HG03175 (cell line): ENCODE data around the gene RCAN2.

Experiments
- ATAC-seq: cut with Tn5 transposase; IDR thresholded peaks from one replicate; pipeline ENCODE4 v1.9.1; 2021; ENCODE audit warnings: mild to moderate bottlenecking, moderate library complexity; ENCODE audit not compliant: unreplicated experiment

Gene RCAN2

DNA sequence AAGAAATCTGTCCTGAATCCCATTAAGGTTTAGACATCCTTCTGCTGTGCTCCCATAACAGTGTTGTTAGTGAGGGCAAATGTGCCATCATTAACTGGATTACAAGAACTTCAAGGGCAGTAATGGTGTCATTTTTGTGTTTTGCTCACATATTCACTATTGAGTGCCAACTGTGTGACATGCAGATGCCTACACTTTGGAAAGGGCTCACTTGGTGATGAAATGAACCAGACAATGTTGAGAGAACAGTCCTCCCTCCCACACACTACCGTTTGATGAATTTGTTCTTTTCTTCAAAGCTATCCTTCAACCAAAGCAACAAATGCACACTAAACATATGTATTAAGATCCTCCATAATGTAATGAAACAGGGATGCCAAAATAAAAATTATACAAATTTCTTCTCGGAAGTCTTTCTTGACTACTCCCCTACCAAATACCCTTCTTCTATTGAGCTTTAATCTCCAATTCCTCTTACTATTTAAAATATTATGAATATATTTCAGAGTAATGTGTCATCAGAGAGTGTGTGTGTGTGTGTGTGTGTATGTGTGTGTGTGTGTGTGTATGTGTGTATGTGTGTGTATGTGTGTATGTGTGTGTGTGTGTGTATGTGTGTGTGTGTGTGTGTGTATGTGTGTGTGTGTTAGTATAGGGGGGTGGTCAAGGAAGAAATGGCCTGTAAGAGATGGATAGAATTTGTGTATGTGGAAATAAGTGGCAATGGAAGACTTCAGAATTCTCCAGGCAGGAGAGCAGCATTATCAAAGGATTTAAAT, 228.1 kb downstream of the RCAN2 start:
- no peak for ATAC-seq

DNA sequence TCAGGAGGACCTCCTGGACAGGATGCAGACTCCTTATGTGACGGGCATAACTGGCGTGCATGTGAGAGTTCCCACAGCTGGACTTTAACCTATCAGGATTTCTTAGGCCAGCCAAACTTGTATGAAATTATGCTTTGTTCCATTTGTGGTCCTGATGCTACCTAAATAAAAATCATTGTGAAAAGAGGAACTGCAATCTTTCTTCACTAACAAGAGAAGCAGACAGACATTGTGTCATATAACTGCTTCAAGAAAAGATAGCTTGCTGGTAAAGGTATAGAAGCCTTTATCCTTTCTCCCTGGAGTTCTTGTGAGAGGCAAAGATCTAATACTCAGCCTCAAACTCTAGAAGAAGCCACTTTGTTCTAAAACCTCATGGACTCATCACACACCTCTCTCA, 233.0 kb downstream of the RCAN2 start:
- no peak for ATAC-seq

DNA sequence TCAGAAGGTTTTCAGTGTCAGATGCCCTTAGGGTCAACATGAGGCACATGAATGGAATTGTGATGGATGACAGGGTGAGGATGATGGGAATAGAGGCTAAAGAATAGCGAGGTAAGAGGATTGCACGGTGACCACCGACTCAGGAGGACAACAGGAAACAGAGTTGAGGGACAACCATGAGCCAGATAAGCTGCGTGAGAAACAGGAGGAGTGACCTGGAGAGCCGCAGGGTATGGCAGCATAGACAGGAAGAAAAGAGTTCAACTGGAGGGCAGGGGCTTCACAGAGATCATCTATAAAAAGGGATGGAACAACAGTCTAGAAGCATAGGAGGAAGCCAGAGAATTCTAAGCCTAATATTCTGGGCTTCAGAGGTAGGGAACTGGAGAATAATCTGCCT, 235.7 kb downstream of the RCAN2 start:
- ATAC-seq, result no peak

DNA sequence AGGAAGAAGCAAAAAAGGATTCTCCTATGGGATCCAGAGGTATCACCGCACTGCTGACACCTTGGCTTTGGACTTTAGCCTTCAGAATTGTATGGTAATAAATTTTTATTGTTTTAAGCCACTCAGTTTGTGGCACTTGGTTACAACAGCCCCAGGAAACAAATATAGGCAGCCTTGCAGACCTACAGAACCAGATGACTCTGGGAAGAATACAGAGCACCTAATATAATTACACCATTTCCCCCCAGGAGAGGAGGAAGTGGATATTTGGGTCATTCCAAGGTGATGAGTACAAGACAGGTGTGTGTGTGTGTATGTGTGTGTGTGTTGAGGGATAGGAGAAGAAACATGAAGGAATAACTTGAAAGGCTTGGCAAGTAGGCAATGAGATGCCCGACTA, 236.3 kb downstream of the RCAN2 start:
- no peak for ATAC-seq

DNA sequence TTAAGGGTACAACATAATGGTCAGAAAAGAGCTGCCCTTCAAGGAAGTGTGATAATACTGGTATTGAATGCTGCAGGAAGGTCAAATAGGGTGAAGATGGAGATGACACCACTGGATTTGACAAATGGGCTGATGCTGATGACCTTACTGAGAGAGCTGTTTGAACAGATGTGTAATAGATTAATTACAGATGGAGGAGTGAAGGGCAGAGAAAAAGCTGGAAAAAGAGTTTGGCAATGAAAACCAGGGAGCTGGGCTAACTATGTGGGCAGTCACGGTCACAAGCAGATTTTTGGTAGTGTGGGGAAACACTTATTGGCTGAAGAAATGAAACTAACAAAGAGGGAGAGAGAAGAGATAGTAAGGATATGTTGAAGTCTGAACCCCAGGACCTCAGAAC, 236.9 kb downstream of the RCAN2 start:
- no peak for ATAC-seq

DNA sequence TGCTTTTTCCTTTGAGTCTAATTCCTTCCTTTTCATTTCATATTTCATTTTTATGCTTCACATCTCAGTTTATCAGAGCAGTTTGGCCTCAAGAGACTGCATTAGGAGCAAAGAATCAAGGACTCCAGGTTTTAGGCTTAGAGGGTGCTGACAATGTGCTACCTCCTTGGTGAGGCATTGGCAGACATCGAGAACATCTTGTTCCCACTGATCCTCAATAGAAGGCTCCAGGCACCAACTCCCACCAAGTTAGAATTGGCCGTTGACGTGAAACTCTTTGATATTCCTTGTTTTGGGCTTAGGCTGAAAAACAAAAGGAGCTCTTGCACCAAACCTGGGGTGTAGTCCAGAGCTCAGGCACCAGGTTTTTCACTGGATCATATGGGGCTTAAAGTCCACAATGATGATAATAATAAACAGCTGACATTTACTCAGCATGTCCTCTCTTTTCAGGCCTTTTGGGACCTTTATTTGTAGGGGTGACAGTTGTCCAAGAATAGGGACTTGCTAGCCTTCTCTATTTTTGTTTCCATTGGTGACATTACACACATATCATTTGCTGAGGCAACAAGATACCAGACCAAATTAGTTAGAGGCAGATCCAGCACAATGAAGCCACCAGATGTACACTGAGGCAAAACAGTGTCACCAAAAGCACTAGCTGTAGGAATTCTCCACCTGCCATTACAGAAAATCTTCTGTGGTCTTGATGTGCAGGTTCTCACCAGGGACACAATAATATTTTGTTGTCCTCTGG, 239.5 kb downstream of the RCAN2 start:
- no peak for ATAC-seq

DNA sequence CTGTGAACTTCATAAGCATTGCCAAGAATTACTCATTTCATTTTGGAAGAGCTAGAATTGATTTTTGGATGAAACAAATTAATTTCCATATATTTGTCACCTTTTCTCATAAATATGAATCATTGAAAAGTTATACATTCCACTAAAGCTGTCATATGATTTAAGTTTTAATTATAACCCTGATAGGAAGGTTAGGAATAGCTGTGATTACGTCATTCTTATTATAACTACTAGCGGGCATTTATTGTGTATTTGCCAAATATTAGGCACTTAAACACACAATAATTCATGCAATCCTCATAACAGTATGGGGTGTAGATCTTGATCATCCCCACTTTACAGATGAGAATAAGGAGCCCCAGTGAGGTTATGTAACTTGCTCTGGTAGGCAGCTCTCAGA, 243.1 kb downstream of the RCAN2 start:
- ATAC-seq, result no peak

DNA sequence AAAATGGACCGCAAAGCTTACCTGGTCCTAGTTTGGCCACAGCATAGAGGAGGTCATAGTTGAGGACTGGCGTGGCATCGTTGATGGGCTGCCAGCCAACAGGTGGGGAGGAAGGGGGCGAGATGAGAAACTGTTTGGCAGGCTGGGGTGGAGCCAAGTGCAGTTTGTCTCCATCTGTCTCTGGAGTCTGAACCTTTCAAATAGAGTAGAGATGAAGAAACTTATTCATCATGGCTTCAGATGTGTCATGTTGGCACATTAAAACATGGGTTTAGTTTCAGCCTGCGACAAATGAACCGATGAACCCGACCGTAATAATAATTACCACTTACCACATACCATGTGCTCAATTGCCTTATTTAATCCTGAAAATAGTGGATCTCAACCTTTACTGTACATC, 244.5 kb downstream of the RCAN2 start:
- ATAC-seq, result no peak

DNA sequence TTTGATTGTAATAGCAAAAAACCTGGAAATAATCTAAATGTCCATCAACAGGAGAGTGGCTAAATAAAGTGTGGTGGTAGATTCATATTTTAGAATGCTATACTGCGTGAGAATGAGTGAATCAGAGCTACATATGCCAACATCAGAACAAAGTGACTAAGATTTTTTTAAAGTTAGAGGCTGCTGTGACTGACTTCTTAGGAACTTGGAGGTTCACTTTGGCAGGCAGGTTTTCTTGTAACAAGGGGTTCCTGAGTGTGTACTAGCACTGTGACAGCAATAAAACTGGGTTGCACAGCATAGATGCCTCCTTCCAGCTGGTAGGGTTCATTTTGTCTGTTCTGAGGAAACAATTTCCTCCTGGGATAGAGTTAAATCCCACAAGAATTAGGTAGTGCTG, 245.2 kb downstream of the RCAN2 start:
- no peak for ATAC-seq

DNA sequence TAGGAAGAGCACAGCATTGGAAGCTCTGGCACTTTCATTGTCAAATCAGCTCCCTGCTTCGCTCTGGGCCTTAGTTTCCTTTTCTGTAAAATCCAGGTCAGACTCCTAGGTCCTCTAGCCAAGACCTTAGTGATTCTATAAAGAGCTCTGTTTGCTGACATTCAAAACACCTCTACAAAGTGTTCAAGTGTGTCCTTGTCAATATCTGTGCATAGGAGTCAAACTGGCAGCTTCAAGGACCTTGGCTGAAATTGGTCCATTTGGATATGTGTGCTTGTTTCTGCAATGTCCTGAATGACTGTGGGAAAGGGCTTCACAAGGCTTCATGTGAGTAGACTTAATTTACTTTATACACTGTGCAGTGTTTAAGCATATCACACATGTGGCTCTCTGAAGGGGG, 246.6 kb downstream of the RCAN2 start:
- no peak for ATAC-seq

DNA sequence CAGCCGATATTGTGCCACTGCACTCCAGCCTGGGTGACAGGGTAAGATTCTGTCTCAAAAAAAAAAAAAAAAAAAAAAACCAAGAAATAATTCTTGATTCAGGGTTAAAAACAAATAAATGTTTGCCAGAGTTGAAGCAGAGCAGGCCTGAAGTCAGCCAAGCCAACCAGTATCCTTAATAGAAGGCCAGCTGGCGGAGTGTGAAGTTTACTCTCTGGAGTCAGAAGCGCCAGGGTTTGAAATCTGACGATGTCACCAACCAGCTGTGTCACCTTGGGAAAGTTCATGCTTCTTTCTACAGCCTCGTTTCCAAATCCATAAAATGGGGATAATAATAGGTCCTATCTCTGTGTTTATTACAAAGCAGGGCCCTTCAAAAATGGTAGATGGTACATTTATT, 247.5 kb downstream of the RCAN2 start:
- no peak for ATAC-seq

DNA sequence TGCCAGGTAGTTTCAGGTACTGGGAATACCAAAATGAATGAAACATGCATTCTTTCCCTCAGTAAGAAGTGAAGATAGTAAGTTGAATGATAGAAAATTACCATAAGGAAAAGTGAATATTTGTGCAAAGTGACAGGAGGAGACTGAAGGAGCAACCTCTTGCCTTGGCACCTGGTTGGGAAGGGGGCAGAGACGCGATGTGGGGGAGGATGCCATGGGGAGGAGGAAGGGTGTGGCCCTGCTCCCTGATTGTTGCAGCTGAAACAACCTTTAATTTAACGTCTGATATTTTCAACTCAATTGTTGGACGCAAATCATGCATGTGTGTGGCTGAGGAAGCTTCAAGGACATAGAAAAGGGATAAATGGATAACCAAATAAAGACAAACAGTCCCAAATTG, 248.3 kb downstream of the RCAN2 start:
- ATAC-seq, result no peak

DNA sequence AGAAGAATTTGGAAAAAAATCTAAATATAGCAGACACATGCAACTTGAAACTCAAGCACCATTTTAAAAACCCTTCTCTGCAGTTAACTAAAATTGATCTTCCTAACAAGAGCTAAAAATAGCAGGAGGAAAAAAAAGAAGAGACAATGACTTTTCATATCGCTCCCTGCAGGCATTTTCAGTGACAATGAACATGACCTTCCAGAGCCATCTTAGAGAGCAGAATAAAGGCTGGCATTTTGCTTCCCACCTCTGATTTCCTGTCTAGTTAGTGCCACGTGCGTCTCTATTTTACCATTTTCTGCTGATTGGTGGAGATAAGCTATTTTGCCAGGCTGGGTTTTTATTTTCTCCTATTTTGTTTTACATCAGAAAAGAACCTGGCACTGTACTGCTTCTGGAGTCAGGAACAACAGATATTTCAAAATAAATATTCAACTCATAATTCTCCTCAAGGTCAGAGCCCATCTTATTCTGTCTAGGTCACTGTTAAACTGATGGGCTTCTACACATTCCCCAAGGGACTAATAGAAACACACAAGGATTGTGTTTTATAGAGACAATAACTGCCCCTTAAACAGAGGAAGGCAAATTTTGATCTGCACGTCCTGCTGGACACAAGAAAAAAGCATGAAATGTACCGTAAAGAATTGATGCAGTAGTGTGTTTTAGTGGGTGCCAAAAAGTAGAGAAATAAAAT, 250.2 kb downstream of the RCAN2 start:
- ATAC-seq, result no peak

DNA sequence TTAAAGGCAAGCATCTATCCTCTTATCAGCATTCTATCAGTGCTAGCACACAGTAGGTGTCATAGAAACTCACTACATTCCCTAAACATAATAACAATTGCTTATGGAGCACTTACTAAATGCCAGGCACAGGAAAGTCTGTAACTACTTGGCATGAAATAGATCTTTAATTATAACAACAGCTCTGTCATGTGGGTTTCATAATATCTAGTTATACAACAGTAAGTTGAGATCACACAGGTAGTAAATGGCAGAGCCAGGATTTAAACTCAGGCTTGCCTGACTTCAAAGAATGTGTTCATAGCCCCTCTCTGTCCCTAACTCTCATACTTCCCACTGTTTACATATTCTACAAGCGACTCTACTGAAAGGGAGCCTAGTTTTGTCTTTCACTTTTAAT, 254.5 kb downstream of the RCAN2 start:
- no peak for ATAC-seq

DNA sequence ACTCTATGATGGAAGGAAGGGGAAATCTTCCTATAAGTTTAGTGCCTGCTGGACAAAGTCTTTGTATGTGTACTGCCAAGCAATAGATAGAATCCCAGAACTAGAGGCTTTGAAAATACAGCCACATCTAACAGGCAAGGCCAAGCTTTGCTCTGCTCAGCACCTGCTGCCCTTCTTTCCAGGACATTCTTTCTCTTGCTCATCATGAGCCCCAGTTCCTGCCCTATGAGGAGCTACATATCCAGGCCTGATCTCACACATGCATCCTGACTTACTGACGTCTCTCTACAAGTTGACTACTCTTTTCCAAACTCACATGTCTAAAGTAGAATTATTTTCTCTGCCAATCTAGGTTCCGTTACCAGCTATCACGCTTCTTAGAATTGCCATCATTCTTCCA, 256.0 kb downstream of the RCAN2 start:
- no peak for ATAC-seq

DNA sequence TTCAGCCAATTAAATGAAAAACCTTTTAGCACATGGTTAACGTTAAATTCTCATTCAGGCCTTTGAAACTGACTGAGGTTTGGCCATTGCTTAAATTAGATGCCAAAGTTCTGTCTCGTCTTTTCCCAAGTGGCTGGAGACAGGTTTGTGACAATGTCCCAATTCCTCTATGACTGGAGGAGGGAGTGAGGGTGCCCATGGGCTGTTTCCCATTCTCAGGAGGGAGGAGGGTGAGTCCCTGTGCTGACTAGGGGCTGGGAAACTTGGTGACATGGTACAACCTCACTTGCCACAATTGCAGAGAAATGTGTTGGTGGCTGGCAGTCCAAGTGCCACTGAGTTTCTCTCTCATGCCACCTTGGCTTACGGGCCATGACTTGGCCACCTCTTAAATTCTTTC, 256.5 kb downstream of the RCAN2 start:
- no peak for ATAC-seq

DNA sequence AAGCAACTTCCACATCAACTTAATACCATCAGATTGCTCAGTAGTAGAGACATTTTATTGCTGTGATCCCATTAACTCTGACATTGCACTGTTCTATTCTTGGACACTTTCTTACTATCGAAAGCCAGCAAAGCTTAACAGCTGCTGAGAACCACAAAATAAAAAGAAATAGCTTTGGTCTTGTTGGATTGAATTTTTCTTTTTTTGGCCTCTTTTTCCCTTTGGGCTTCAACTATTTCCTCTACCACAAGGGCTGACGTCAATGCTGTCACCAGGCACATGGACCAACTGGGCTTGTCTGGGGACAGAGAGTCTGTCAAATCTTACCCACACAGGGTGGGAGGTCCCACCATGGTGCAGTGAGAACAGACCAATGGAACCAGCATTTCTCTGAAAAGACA, 257.1 kb downstream of the RCAN2 start:
- ATAC-seq, result no peak

DNA sequence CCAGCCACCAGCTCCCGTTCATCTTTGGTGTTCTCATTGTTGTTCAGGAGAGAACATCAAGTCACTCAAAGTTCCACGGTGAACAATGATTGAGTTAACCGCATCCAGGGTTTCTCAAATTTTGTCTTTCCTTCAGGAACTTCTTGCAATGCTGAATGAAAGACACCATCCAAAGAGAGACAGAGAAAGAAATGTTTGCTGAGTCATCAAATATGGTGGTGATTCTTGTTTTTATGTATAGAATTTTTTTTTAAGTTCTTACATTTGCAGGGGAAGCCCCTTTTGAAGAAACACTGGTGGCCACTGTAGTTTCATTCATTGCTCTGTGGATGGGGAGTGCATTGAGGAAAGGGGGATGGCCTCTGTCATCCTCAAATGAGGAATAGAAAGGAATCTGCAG, 258.1 kb downstream of the RCAN2 start:
- no peak for ATAC-seq

DNA sequence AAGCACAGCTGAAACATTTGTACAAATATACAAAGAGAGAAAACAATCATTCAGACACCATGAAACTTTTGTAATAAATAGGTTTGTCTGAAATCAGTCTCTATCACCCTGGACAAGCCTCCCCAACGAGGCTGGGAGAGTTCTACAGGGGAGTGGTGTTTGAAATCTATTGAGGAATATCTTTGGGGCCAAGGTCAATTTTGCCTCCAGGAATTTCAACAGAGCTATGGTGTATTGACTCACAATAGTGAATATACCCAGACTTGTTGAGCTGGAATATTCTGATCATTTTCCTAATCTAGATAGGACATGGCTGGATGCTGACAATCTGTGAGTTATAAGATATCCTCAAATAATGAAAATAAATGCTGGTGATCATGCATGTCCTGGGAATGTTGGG, 269.0 kb downstream of the RCAN2 start:
- ATAC-seq, result no peak

DNA sequence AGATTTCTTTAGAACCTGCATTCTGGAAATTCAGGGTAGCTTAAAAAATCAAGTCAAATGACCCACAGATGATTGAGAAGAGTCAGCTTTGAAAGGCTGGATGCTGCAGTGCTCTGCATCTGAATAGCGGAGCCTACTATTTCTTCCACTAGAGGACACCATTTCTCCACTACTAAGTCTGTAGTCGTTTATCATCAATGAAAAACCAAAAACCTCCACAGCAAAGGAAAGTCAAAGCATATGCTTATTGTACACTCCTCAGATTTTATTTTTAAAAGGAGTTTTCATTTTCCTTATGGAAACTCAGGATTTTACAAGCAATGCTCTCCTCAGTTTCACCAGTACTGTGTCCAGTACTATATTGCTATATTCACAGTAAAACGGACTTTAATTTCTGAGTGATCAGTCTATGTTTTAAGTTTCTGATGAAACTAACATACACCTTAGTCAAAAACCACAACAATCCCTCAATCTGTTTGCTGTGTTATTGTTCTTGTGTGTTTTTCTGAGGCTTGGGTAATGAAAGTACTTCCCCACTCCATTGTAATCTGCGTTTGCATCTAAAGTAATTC, 269.9 kb downstream of the RCAN2 start:
- ATAC-seq, result peak; percentile 73

DNA sequence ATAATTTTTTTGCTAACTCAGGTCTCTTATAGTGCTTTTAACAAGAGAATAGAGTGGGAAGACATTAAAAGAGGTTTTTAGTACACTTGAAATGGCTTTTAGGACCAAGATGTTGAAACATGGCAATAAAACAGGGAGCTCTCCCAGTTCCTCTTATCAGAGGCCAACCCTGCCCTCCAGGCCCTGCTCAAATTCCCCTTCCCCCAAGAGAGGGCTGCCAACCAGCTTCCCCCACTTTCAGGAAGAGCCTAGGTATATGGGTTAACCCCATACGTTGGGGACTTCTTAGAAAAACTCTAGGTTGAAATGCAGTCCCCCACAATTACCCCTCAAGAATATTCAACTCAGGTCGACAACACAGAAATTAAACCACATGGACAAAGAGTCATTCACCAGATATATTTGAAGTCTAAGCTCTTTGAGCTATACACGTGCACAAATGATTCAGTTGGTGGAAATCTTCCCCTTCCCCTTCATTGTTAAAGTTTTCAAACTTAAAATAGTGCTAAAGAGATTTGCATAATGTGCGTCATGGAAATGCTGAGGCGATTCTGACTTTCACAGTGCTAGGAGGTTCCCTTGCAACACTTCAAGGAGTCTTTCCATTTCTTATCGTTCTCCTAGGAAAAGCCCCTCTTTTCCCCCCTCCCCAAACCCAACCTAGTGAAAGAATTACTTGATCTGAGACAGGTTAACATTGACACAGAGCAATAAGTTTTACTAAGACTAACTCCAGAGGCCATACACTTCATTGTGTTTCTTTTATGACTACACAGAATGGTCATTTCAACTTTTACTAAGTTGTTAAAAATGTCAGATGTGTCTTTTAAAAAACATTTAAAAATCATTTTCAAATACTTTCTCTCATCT, 270.7 kb downstream of the RCAN2 start:
- ATAC-seq, result peak; percentile 72
